AG04449 (cell line): Measurements from ENCODE around the gene PRODH.

ENCODE experiments used
- CTCF ChIA-PET: fragments of 350-600 bp; formaldehyde crosslinking; extraction: SDS; loops from one replicate; lab custom pipeline; 2021; ENCODE audit warnings: antibody characterized with exemption; lab: Yijun Ruan, JAX
- POLR2A ChIA-PET: fragments of 400-600, 350-600 bp; formaldehyde crosslinking; extraction: SDS; loops from one replicate; lab custom pipeline; 2020; ENCODE audit warnings: antibody characterized with exemption, inconsistent platforms; lab: Yijun Ruan, JAX
- DNase-seq: peaks from one replicate; pipeline ENCODE4 v3.0.0-alpha.2; 2010; ENCODE audit warnings: low read depth, low spot score
- H3K4me3 ChIP-seq: 2 replicates; pipeline ENCODE4 v1.5.1; 2011; ENCODE audit warnings: low read depth, mild to moderate bottlenecking, control low read depth, low read length
- TF ChIP-seq, protein P1 (sequence below): IDR thresholded peaks from one replicate; pipeline ENCODE4 v1.5.1; 2011; ENCODE audit warnings: mild to moderate bottlenecking, moderate library complexity, low read length, control low read depth, inconsistent platforms; ENCODE audit not compliant: insufficient read depth; ENCODE audit errors: missing control alignments

The PRODH gene

GRCh38 chr22:18978506-18978905 is 42.4 kb upstream of the PRODH start:
- POLR2A ChIA-PET, result no interaction called here
- no peak overlapping the region for H3K4me3 ChIP-seq
- TF ChIP-seq, protein P1, sequence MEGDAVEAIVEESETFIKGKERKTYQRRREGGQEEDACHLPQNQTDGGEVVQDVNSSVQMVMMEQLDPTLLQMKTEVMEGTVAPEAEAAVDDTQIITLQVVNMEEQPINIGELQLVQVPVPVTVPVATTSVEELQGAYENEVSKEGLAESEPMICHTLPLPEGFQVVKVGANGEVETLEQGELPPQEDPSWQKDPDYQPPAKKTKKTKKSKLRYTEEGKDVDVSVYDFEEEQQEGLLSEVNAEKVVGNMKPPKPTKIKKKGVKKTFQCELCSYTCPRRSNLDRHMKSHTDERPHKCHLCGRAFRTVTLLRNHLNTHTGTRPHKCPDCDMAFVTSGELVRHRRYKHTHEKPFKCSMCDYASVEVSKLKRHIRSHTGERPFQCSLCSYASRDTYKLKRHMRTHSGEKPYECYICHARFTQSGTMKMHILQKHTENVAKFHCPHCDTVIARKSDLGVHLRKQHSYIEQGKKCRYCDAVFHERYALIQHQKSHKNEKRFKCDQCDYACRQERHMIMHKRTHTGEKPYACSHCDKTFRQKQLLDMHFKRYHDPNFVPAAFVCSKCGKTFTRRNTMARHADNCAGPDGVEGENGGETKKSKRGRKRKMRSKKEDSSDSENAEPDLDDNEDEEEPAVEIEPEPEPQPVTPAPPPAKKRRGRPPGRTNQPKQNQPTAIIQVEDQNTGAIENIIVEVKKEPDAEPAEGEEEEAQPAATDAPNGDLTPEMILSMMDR, result no peak
- no peak for DNase-seq
- CTCF ChIA-PET, result no interaction called here

GRCh38 chr22:18977824-18978425 is 41.8 kb upstream of the PRODH start:
- TF ChIP-seq, protein P1, result no peak
- H3K4me3 ChIP-seq, result no peak overlapping the region
- DNase-seq, result no peak
- CTCF ChIA-PET, result no interaction called here
- POLR2A ChIA-PET, result no interaction called here

- ChIA-PET POLR2A (no interaction called here), CTCF (no interaction called here)
- TF ChIP-seq, protein P1, result no peak
- no peak for DNase-seq
- H3K4me3 ChIP-seq, result no peak overlapping the region
These were observed 40.2 kb upstream of the PRODH start for GRCh38 chr22:18976197-18976751.

GRCh38 chr22:18975434-18976196 is 39.5 kb upstream of the PRODH start:
- TF ChIP-seq, protein P1, result no peak
- POLR2A ChIA-PET, result no interaction called here
- H3K4me3 ChIP-seq, result no peak overlapping the region
- CTCF ChIA-PET, result no interaction called here
- DNase-seq, result no peak

DNA sequence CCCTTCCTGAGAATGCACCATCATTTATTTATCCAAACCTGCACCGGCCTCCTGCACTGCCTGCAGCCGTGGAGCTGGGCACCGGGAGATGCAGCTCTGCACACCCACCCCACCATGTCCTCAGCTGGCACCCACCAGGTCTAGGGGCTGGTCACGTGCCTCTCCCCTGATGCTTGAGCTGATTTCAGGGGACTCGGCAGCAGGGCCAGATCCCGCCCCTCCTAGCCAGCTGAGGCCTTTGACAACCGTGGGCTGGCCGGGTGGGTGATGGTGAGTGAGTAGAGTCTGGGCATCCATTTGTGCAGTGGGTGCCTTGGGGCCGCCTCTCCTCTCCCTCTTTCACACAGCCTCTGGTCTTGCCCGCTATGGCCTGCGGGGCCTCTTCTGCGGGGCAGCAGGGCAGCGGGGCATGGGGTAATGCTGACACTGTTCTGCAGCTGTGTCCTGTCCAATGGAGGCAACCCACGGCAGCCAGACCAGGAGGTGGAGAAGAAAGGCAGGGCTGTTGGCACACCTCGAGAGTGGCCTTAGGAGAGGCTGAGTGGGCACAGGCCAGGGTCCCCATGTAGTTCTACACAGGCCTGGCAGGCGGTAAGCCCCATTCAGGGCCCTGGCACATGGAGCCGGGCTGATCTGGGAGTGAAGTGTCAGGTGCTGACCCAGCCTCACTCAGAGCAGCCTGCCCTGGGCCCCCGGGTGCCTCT is 38.5 kb upstream of the PRODH start:
- POLR2A ChIA-PET, result no interaction called here
- no peak overlapping the region for H3K4me3 ChIP-seq
- CTCF ChIA-PET, result no interaction called here
- no peak for DNase-seq
- TF ChIP-seq, protein P1, result no peak
